ENCODE measurements around the gene MAT2A. TPM values are rescaled to one million over a fixed set of nuclear protein-coding genes. Genes with fewer than 3 reads are reported as not detected.
A peak's percentile ranks its signal among the peaks of the same experiment; 100 is the strongest.

The MAT2A gene
- total and polyA plus RNA-seq, 2 experiments from 2014 or later, result 202 to 379 TPM

DNA sequence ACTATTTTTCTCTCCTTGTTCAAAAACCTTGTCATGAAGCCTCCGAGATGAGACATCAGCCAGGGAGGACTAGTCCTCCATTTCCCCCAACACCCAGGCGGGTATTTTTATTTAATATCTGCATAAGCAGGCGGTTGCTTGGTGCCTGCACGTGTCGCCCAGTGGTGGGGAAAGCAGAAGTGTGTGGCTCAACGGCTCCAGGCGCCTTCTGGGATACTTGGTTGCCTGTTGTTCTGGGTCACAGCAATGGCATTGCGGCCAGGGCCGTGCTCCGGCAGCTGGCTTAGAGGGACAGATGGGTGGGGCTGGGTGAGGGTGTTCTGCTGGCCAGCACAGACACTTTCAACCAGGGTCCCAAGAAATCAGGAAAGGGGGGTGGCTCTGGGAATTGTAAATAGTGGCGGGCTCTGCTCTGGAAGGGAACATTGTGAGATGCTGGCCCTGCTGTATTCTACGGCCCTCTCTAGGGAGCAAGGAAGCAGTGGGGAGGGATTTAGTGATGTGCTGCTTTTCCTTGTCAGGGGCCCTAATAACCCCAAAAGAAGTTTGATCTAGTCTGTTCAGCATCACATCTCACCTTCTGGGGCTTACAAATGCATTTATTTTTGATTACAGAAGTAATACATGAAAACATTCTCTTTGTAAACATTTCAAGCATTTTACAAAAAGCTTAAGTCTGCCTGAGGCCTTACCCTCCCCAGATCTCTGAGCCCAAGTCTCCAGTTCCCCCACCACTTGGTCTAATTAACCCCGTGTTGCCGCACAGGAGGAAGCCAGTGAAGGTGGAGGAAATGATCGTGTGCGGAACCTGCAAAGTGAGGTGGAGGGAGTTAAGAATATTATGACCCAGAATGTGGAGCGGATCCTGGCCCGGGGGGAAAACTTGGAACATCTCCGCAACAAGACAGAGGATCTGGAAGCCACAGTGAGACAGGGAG, 39.5 kb downstream of the MAT2A start:
- peak overlapping the region; percentile 94 for H3K27ac ChIP-seq
- H3K9me2 ChIP-seq (replicated peaks; ENCODE audit: insufficient read depth), result no peaks in the 10 kb centered on the region
- H3K9me3 ChIP-seq (ENCODE audit: low read depth), result no peaks in the 10 kb centered on the region
- H3K79me2 ChIP-seq, result peaks cover 24% of the 10 kb centered on the region
- DNase-seq (ENCODE audit: low spot score), result no peak
- H2AFZ ChIP-seq, result peak overlapping the region; percentile 70
- H3K27me3 ChIP-seq, result no peaks in the 10 kb centered on the region
- H3K4me2 ChIP-seq, result peak overlapping the region; percentile 92
- peaks cover 32% of the 10 kb centered on the region for H3K4me1 ChIP-seq (ENCODE audit: insufficient read depth)
- WGBS (ENCODE audit: low lambda C conversion rate, missing lambda C conversion rate), result 43% methylated on average over 19 of the region's 19 CpGs
- no peak for TF ChIP-seq EZH2phosphoT487 (IDR thresholded peaks at IDR 0.05; ENCODE audit: low read depth, severe bottlenecking, unreplicated experiment)
- TF ChIP-seq EZH2 (IDR thresholded peaks at IDR 0.05; ENCODE audit: borderline replicate concordance), result no peak
- TF ChIP-seq, protein P1, sequence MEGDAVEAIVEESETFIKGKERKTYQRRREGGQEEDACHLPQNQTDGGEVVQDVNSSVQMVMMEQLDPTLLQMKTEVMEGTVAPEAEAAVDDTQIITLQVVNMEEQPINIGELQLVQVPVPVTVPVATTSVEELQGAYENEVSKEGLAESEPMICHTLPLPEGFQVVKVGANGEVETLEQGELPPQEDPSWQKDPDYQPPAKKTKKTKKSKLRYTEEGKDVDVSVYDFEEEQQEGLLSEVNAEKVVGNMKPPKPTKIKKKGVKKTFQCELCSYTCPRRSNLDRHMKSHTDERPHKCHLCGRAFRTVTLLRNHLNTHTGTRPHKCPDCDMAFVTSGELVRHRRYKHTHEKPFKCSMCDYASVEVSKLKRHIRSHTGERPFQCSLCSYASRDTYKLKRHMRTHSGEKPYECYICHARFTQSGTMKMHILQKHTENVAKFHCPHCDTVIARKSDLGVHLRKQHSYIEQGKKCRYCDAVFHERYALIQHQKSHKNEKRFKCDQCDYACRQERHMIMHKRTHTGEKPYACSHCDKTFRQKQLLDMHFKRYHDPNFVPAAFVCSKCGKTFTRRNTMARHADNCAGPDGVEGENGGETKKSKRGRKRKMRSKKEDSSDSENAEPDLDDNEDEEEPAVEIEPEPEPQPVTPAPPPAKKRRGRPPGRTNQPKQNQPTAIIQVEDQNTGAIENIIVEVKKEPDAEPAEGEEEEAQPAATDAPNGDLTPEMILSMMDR (IDR thresholded peaks at IDR 0.05; ENCODE audit: poor library complexity), result no peak
- peak overlapping the region; percentile 65 for H3K4me3 ChIP-seq
- no peaks in the 10 kb centered on the region for H4K20me1 ChIP-seq (ENCODE audit: insufficient read depth, poor library complexity, severe bottlenecking)
- no peaks in the 10 kb centered on the region for H3K36me3 ChIP-seq (replicated peaks; ENCODE audit: insufficient read depth, low read depth)

DNA sequence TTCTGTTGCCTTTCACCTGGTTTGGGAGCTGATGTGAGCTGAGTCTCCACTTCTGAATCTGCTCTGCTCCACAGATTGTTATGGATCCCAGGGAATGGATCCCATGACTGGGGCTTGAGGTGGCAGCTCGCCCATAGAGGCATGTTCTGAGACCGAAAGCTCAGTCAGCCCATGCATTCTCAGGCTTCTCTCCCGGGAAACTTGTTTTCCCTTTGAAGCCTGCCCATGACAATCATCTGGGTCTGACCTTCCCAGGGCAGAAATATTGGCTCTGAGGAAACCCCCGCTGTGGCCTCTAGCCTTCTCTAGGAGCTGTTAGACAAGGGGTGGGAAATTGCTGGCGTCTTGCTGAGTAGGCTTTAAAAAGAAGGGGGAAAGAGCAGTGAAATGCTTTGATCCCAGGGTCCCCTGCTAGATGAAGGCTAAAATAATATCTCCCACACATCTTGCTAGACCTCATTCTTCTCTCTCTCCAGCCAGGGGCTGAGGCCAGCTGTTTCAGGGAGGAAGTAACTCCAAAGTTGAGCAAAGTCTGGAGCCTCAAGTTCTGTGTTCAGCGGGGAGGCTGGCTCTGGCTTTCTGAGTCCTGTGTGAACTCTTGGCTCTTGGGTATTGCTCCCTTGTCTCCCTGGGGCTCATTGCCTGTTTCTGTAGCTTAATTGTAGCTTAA, 40.4 kb downstream of the MAT2A start:
- H3K4me1 ChIP-seq (ENCODE audit: insufficient read depth), result peaks cover 38% of the 10 kb centered on the region
- no peaks in the 10 kb centered on the region for H3K36me3 ChIP-seq (replicated peaks; ENCODE audit: insufficient read depth, low read depth)
- H3K9me3 ChIP-seq (ENCODE audit: low read depth), result no peaks in the 10 kb centered on the region
- H3K4me3 ChIP-seq, result peak overlapping the region; percentile 5
- no peaks in the 10 kb centered on the region for H3K9me2 ChIP-seq (replicated peaks; ENCODE audit: insufficient read depth)
- 51% methylated on average over 6 of the region's 6 CpGs for WGBS (ENCODE audit: low lambda C conversion rate, missing lambda C conversion rate)
- peaks cover 24% of the 10 kb centered on the region for H3K79me2 ChIP-seq
- no peaks in the 10 kb centered on the region for H4K20me1 ChIP-seq (ENCODE audit: insufficient read depth, poor library complexity, severe bottlenecking)
- peak overlapping the region; percentile 94 for H3K27ac ChIP-seq
- DNase-seq (ENCODE audit: low spot score), result no peak
- H3K27me3 ChIP-seq, result no peaks in the 10 kb centered on the region
- TF ChIP-seq, protein P1 (IDR thresholded peaks at IDR 0.05; ENCODE audit: poor library complexity), result no peak
- H2AFZ ChIP-seq, result peak overlapping the region; percentile 25
- peak overlapping the region; percentile 92 for H3K4me2 ChIP-seq

DNA sequence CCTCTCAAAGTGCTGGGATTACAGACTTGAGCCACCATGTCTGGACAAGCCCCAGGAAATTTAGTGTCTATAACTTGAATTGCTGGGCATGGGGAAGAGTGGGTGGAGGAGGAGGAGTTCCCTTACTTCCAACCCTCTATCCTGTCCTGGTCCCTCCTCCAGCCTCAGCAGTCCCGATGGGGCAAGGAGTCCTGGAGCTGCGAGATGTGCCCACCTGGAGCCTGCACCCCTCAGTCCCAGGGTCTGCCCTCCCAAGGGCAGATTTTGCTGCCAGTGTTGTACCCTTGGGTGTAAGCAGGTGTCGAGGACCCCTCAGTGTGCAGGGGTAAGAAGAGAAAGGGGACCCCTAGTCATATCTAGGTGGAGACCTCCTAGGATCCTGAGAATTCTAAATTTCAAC, 41.2 kb downstream of the MAT2A start:
- Histone ChIP-seq H3K27me3 (no peaks in the 10 kb centered on the region), H4K20me1 (ENCODE audit: insufficient read depth, poor library complexity, severe bottlenecking) (no peaks in the 10 kb centered on the region), H3K27ac (no peak overlapping the region), H2AFZ (no peak overlapping the region), H3K9me2 (replicated peaks; ENCODE audit: insufficient read depth) (no peaks in the 10 kb centered on the region), H3K4me2 (peak overlapping the region; percentile 92), H3K4me1 (ENCODE audit: insufficient read depth) (peaks cover 43% of the 10 kb centered on the region), H3K36me3 (replicated peaks; ENCODE audit: insufficient read depth, low read depth) (no peaks in the 10 kb centered on the region), H3K9me3 (ENCODE audit: low read depth) (no peaks in the 10 kb centered on the region), H3K79me2 (peaks cover 24% of the 10 kb centered on the region), H3K4me3 (no peak overlapping the region)
- 89% methylated on average over 3 of the region's 3 CpGs for WGBS (ENCODE audit: low lambda C conversion rate, missing lambda C conversion rate)
- TF ChIP-seq, protein P1 (IDR thresholded peaks at IDR 0.05; ENCODE audit: poor library complexity), result no peak
- TF ChIP-seq EZH2phosphoT487 (IDR thresholded peaks at IDR 0.05; ENCODE audit: low read depth, severe bottlenecking, unreplicated experiment) (no peak), EZH2 (IDR thresholded peaks at IDR 0.05; ENCODE audit: borderline replicate concordance) (no peak)
- no peak for DNase-seq (ENCODE audit: low spot score)
